ENCODE measurements around the gene DDX41. TPM values are rescaled to one million over a fixed set of nuclear protein-coding genes. Genes with fewer than 3 reads are reported as not detected.

DDX41 gene
- total and polyA plus RNA-seq, 7 donors = 47.8 to 78.4 (median 55.1) TPM

- H3K27me3 ChIP-seq = no peaks in the 10 kb centered on the region
- peaks cover 0 to 79% (median 74%) of the 10 kb centered on the region in 4 donors for H3K4me1 ChIP-seq
These were observed 45.0 kb downstream of the DDX41 start for GRCh38 chr5:177471610-177472356.

DNA sequence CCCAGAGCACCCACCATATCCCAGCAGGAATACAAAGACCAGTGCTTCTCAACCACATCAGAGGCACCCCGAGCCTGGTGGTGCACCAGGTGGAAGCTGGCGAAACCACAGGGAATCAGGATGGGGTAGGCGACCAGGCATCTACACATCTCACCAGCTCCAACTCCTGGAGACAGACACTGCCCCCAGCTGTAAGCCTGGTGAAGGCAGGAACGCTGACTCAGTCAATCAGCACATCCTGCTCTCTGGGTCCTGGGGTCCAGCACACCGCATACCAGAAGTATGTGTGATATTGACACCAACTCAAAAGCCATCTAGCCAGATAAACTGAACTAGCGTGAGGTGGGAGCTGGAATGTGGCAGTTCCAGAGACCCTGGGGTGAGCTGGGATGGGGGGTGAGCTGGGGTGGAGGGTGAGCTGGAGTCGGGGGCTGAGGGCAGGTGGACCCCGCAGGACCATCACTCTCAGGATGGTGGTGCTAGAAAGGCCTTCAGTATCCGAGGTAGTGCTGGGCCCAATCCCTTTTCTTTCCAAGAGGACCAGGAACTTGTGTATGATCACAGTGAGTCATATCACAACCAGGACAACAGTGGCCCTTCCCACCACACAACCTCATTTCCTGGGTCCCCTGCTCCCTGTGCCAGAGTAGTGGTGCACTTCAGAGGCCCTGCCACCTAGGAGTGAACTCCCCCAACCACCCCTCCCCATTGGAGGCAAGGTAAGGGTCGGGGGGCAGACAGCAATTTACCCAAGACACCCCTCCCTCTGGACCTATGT lies 45.8 kb downstream of the DDX41 start:
- no peak overlapping the region for H3K4me3 ChIP-seq
- peaks cover 8 to 30% (median 20%) of the 10 kb centered on the region in 4 donors for H3K36me3 ChIP-seq
- TF ChIP-seq CTCF (IDR thresholded peaks at IDR 0.05) = no peak
- TF ChIP-seq EP300 (IDR thresholded peaks at IDR 0.05) = no peak
- TF ChIP-seq POLR2AphosphoS5 (IDR thresholded peaks at IDR 0.05) = no peak
- H3K9me3 ChIP-seq = no peaks in the 10 kb centered on the region
- WGBS, 2 donors = 84 to 88% methylated on average over 10 of the region's 10 CpGs
- intact Hi-C loops (cut with DNase I) = no loop called here
- peak overlapping the region; percentile 95 to 99 (median 96) for H3K27ac ChIP-seq
- DNase-seq = no peak
- peaks cover 0 to 70% (median 65%) of the 10 kb centered on the region in 4 donors for H3K4me1 ChIP-seq
- H3K27me3 ChIP-seq = no peaks in the 10 kb centered on the region

More at GRCh38 chr5:177471610-177472356, 45.0 kb downstream of the DDX41 start:
- peak; percentile 90 for DNase-seq
- intact Hi-C loops (cut with DNase I) = loop anchor here (2.0 kb wide), 1 partner anchor 15 kb away; no protein-coding TSS in a partner anchor
- Histone ChIP-seq H3K9me3 (no peaks in the 10 kb centered on the region), H3K27ac (peak overlapping the region; percentile 95 to 99 (median 96)), H3K36me3 (peaks cover 5 to 21% (median 12%) of the 10 kb centered on the region in 4 donors), H3K4me3 (peak overlapping the region; percentile 67 to 92 (median 80))
- no peak for TF ChIP-seq POLR2AphosphoS5 (IDR thresholded peaks at IDR 0.05)
- TF ChIP-seq POLR2A (IDR thresholded peaks at IDR 0.05) = no peak
- no peak for TF ChIP-seq EP300 (IDR thresholded peaks at IDR 0.05)
- TF ChIP-seq CTCF (IDR thresholded peaks at IDR 0.05) = no peak
- WGBS, 2 donors = 76 to 84% methylated on average over 14 of the region's 14 CpGs

DNA sequence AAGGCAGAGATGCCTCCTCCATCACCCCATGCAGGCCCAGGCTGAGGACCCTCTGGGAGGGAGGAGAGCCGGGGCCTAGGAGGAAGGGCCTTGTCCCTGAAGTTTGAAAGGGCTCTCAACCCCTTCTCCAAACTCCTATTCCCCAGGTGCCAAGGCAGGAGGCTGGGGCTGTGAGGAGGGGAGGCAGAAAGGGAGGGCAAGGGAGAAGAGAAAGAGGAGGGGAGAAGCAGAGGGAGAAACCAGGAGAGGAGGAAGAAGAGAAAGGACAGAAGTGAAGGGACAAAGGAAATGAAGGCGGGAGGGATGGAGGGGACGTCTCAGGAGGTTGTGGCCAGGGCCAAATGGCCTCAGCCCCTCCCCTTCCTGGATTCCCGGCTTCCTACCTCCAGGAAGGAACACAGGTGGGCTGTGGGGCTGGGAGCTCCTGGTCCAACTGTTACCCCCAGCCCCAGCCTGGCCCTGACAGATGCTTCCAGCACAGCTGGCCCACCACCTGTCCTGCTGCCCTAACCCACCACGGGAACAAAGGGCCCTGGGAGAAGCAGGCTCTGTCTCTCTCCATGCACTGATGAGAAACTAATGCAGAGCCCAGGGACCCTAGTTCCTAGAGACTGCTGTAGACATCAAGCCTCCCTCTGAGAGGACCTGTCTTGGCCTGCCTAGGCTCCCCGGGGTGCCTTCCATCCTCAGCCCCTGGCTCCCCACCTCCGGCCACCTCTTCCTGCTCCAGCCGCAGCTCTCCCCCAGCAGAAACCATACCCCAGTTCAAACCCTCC lies 46.8 kb downstream of the DDX41 start:
- peaks cover 8 to 40% (median 27%) of the 10 kb centered on the region in 4 donors for H3K36me3 ChIP-seq
- intact Hi-C loops (cut with DNase I) = no loop called here
- peaks cover 0 to 60% (median 55%) of the 10 kb centered on the region in 4 donors for H3K4me1 ChIP-seq
- H3K27ac ChIP-seq = peak overlapping the region; percentile 37 to 96 (median 44)
- 84 to 85% methylated on average over 8 of the region's 8 CpGs for WGBS, 2 donors
- TF ChIP-seq EP300 (IDR thresholded peaks at IDR 0.05) (no peak), POLR2AphosphoS5 (IDR thresholded peaks at IDR 0.05) (no peak), POLR2A (IDR thresholded peaks at IDR 0.05) (no peak), CTCF (IDR thresholded peaks at IDR 0.05) (no peak)
- no peak overlapping the region for H3K4me3 ChIP-seq
- no peak for DNase-seq
- H3K9me3 ChIP-seq = no peaks in the 10 kb centered on the region
- no peaks in the 10 kb centered on the region for H3K27me3 ChIP-seq

DNA sequence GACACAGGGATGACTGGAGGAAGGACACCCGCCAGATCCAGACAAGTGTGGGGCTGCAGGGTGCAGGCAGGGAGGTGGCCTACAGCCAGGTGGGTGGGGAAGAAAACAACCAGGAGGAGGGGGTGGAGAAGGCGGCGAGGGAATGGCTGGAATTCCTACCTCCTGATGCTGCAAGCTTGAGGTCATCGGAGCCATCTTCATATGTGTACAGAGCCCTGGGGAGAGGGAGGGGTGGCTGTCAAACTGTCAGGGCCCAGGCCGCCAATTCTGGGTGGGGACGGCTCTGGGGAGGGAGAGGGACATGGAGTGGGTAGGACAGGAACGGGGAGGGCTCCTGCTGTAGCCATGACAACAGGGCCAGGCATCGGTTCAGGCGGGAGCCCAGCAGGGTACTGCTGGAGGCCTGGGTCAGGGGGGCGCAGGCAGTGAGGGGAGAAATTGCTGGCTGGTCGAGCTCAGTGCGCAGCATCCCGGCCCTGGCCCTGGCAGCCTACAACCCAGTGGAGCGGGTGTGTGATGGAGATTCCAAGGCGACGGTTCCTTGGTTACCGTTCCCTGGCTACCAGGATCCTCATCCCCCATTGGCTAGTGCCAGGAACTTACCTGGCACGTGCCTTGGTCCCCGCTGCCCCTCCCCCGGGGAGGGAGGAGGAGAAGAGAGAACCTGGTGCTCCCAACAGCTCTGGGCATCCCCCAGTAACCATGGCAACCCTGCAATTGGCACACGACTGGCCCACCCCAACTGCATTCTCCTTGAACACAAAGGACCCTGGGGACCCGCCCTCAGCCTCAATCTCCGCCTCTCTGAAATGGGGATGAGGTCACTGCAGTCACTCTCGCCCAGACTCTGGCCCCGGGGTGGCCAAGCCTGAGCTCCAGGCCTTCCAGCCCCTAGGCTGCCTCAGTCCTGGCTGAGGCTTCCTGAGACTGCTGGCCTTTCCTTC lies 47.8 kb downstream of the DDX41 start:
- peak; percentile 88 for DNase-seq
- TF ChIP-seq EP300 (IDR thresholded peaks at IDR 0.05) (no peak), POLR2AphosphoS5 (IDR thresholded peaks at IDR 0.05) (peak in 1 of 4 donors; percentile 0)
- Histone ChIP-seq H3K4me3 (no peak overlapping the region), H3K36me3 (peaks cover 8 to 41% (median 28%) of the 10 kb centered on the region in 4 donors), H3K27me3 (no peaks in the 10 kb centered on the region), H3K27ac (peak overlapping the region; percentile 37 to 96 (median 44)), H3K9me3 (no peaks in the 10 kb centered on the region), H3K4me1 (peaks cover 0 to 50% (median 46%) of the 10 kb centered on the region in 4 donors)
- intact Hi-C loops (cut with DNase I) = no loop called here
- WGBS, 2 donors = 82 to 83% methylated on average over 24 of the region's 25 CpGs

Data from sigmoid colon (tissue), 7 donors.